ENCODE measurements around the gene XG. TPM values are rescaled to one million over a fixed set of nuclear protein-coding genes. Genes with fewer than 3 reads are reported as not detected.
A peak's percentile ranks its signal among the peaks of the same experiment; 100 is the strongest.

XG gene
- total RNA-seq, 1 donor from 2014 or later, result 0.41 TPM

- Histone ChIP-seq H3K4me1 (peaks cover 73% of the 10 kb centered on the region), H3K9me3 (no peaks in the 10 kb centered on the region), H3K4me3 (no peak overlapping the region), H3K27ac (no peak overlapping the region), H3K36me3 (peaks cover 23% of the 10 kb centered on the region), H3K27me3 (ENCODE audit: low read depth) (no peaks in the 10 kb centered on the region)
- intact Hi-C loops (cut with DNase I), result no loop called here
- ATAC-seq, result peak in 1 of 2 donors; percentile 15
- DNase-seq, result no peak
- no peak for TF ChIP-seq CTCF (IDR thresholded peaks at IDR 0.05)
Observed at GRCh38 chrX:2708592-2709188, 43.1 kb upstream of the XG start.

- peak overlapping the region; percentile 27 for H3K4me3 ChIP-seq
- H3K27me3 ChIP-seq (ENCODE audit: low read depth), result no peaks in the 10 kb centered on the region
- H3K36me3 ChIP-seq, result peaks cover 29% of the 10 kb centered on the region
- H3K27ac ChIP-seq, result peak overlapping the region; percentile 76
- DNase-seq (no peak), ATAC-seq (no peak)
- peaks cover 64% of the 10 kb centered on the region for H3K4me1 ChIP-seq
- intact Hi-C loops (cut with DNase I), result no loop called here
- H3K9me3 ChIP-seq, result no peaks in the 10 kb centered on the region
- no peak for TF ChIP-seq CTCF (IDR thresholded peaks at IDR 0.05)
Observed at GRCh38 chrX:2709556-2709955, 42.3 kb upstream of the XG start.

- no peak for TF ChIP-seq CTCF (IDR thresholded peaks at IDR 0.05)
- peak overlapping the region; percentile 76 for H3K27ac ChIP-seq
- DNase-seq, result no peak
- no peaks in the 10 kb centered on the region for H3K9me3 ChIP-seq
- no peaks in the 10 kb centered on the region for H3K27me3 ChIP-seq (ENCODE audit: low read depth)
- peaks cover 58% of the 10 kb centered on the region for H3K4me1 ChIP-seq
- peak; percentile 52 to 62 for ATAC-seq
- peaks cover 36% of the 10 kb centered on the region for H3K36me3 ChIP-seq
- intact Hi-C loops (cut with DNase I), result no loop called here
- peak overlapping the region; percentile 27 for H3K4me3 ChIP-seq
Observed at GRCh38 chrX:2710041-2710840, 41.6 kb upstream of the XG start.

- Histone ChIP-seq H3K27me3 (ENCODE audit: low read depth) (no peaks in the 10 kb centered on the region), H3K27ac (no peak overlapping the region), H3K36me3 (peaks cover 48% of the 10 kb centered on the region), H3K9me3 (no peaks in the 10 kb centered on the region), H3K4me1 (peaks cover 46% of the 10 kb centered on the region), H3K4me3 (no peak overlapping the region)
- DNase-seq, result no peak
- intact Hi-C loops (cut with DNase I), result no loop called here
- ATAC-seq, result no peak
- no peak for TF ChIP-seq CTCF (IDR thresholded peaks at IDR 0.05)
Observed at GRCh38 chrX:2711441-2711840, 40.4 kb upstream of the XG start.

- no peak for ATAC-seq
- Histone ChIP-seq H3K27ac (no peak overlapping the region), H3K36me3 (peaks cover 58% of the 10 kb centered on the region), H3K4me1 (peaks cover 36% of the 10 kb centered on the region), H3K27me3 (ENCODE audit: low read depth) (no peaks in the 10 kb centered on the region), H3K9me3 (no peaks in the 10 kb centered on the region), H3K4me3 (no peak overlapping the region)
- DNase-seq, result no peak
- no peak for TF ChIP-seq CTCF (IDR thresholded peaks at IDR 0.05)
- intact Hi-C loops (cut with DNase I), result no loop called here
Observed at GRCh38 chrX:2712428-2712827, 39.4 kb upstream of the XG start.

Data from lower lobe of right lung (tissue), 2 donors.